ENCODE measurements around the gene SLC37A1. TPM values are rescaled to one million over a fixed set of nuclear protein-coding genes. Genes with fewer than 3 reads are reported as not detected.

Gene SLC37A1
- total and polyA plus RNA-seq, 9 of the 15 experiments (the other 6 are each of a cell fraction or from before 2014, with no cell fraction given) = 0.06 to 3.4 (median 0.40) TPM

DNA sequence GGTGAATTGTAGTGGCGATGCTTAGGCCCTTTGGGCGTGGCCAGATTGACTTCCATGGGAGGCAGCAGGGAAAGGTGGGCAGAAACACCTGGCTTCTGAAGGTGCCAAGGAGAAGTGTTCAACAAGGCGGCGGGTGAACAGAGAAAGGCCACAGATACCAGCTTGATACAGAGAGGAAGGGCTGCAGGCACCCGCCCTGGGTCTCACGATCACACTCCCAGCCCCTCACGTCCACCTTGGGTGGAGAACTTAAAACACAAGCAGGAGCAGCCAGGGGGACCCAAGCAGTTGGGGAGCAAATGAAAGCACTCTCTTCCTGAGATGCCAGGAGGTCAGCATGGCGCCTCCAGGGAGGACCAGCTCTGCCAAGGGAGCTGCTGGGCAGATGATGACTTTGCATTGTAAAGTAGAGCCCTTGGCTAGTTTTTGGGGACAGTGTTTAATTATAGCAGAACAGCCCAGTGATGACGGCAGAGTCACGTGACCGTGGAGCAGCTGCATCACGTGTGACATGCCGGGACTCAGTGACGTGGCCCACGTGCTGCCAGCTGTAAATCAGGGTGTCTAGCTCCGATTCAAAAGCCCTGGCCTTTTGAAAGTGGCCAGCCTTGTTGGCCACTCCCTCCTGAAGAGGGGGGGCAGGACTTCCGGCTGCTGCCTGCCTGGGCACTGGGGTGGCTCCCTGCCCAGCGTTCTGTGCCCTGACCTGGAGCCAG lies 19.0 kb downstream of the SLC37A1 start (continued):
- TF ChIP-seq, protein P1, sequence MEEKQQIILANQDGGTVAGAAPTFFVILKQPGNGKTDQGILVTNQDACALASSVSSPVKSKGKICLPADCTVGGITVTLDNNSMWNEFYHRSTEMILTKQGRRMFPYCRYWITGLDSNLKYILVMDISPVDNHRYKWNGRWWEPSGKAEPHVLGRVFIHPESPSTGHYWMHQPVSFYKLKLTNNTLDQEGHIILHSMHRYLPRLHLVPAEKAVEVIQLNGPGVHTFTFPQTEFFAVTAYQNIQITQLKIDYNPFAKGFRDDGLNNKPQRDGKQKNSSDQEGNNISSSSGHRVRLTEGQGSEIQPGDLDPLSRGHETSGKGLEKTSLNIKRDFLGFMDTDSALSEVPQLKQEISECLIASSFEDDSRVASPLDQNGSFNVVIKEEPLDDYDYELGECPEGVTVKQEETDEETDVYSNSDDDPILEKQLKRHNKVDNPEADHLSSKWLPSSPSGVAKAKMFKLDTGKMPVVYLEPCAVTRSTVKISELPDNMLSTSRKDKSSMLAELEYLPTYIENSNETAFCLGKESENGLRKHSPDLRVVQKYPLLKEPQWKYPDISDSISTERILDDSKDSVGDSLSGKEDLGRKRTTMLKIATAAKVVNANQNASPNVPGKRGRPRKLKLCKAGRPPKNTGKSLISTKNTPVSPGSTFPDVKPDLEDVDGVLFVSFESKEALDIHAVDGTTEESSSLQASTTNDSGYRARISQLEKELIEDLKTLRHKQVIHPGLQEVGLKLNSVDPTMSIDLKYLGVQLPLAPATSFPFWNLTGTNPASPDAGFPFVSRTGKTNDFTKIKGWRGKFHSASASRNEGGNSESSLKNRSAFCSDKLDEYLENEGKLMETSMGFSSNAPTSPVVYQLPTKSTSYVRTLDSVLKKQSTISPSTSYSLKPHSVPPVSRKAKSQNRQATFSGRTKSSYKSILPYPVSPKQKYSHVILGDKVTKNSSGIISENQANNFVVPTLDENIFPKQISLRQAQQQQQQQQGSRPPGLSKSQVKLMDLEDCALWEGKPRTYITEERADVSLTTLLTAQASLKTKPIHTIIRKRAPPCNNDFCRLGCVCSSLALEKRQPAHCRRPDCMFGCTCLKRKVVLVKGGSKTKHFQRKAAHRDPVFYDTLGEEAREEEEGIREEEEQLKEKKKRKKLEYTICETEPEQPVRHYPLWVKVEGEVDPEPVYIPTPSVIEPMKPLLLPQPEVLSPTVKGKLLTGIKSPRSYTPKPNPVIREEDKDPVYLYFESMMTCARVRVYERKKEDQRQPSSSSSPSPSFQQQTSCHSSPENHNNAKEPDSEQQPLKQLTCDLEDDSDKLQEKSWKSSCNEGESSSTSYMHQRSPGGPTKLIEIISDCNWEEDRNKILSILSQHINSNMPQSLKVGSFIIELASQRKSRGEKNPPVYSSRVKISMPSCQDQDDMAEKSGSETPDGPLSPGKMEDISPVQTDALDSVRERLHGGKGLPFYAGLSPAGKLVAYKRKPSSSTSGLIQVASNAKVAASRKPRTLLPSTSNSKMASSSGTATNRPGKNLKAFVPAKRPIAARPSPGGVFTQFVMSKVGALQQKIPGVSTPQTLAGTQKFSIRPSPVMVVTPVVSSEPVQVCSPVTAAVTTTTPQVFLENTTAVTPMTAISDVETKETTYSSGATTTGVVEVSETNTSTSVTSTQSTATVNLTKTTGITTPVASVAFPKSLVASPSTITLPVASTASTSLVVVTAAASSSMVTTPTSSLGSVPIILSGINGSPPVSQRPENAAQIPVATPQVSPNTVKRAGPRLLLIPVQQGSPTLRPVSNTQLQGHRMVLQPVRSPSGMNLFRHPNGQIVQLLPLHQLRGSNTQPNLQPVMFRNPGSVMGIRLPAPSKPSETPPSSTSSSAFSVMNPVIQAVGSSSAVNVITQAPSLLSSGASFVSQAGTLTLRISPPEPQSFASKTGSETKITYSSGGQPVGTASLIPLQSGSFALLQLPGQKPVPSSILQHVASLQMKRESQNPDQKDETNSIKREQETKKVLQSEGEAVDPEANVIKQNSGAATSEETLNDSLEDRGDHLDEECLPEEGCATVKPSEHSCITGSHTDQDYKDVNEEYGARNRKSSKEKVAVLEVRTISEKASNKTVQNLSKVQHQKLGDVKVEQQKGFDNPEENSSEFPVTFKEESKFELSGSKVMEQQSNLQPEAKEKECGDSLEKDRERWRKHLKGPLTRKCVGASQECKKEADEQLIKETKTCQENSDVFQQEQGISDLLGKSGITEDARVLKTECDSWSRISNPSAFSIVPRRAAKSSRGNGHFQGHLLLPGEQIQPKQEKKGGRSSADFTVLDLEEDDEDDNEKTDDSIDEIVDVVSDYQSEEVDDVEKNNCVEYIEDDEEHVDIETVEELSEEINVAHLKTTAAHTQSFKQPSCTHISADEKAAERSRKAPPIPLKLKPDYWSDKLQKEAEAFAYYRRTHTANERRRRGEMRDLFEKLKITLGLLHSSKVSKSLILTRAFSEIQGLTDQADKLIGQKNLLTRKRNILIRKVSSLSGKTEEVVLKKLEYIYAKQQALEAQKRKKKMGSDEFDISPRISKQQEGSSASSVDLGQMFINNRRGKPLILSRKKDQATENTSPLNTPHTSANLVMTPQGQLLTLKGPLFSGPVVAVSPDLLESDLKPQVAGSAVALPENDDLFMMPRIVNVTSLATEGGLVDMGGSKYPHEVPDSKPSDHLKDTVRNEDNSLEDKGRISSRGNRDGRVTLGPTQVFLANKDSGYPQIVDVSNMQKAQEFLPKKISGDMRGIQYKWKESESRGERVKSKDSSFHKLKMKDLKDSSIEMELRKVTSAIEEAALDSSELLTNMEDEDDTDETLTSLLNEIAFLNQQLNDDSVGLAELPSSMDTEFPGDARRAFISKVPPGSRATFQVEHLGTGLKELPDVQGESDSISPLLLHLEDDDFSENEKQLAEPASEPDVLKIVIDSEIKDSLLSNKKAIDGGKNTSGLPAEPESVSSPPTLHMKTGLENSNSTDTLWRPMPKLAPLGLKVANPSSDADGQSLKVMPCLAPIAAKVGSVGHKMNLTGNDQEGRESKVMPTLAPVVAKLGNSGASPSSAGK (IDR thresholded peaks at IDR 0.05) = peak; percentile 45; the same call in 1 of the 2 replicates
- TF ChIP-seq HMGN3 (IDR thresholded peaks at IDR 0.05; ENCODE audit: borderline replicate concordance, extremely low read depth, insufficient read length, low read depth, low read length) (no peak), CREB1 (IDR thresholded peaks at IDR 0.05) (no peak), CREB1 (CRISPR knock-in tag; IDR thresholded peaks at IDR 0.05) (peak; percentile 61; the same call in 1 of the 2 replicates), TOE1 (IDR thresholded peaks at IDR 0.05; ENCODE audit: borderline replicate concordance) (peak; percentile 94), TOE1 (CRISPR knock-in tag; IDR thresholded peaks at IDR 0.05; ENCODE audit: borderline replicate concordance, low read depth) (no peak), CEBPZ (IDR thresholded peaks at IDR 0.05; ENCODE audit: borderline replicate concordance, low read depth, low read length) (no peak)
- TF ChIP-seq, protein P2, sequence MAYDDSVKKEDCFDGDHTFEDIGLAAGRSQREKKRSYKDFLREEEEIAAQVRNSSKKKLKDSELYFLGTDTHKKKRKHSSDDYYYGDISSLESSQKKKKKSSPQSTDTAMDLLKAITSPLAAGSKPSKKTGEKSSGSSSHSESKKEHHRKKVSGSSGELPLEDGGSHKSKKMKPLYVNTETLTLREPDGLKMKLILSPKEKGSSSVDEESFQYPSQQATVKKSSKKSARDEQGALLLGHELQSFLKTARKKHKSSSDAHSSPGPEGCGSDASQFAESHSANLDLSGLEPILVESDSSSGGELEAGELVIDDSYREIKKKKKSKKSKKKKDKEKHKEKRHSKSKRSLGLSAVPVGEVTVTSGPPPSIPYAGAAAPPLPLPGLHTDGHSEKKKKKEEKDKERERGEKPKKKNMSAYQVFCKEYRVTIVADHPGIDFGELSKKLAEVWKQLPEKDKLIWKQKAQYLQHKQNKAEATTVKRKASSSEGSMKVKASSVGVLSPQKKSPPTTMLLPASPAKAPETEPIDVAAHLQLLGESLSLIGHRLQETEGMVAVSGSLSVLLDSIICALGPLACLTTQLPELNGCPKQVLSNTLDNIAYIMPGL (CRISPR knock-in tag; IDR thresholded peaks at IDR 0.05) = no peak
- TF ChIP-seq, protein P3, sequence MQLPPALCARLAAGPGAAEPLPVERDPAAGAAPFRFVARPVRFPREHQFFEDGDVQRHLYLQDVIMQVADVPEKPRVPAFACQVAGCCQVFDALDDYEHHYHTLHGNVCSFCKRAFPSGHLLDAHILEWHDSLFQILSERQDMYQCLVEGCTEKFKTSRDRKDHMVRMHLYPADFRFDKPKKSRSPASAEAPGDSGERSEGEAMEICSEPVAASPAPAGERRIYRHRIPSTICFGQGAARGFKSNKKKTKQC (CRISPR knock-in tag; IDR thresholded peaks at IDR 0.05) = no peak

Measured in K562 (cell line).